ENCODE data around the gene FOSB.

FOSB gene

DNA sequence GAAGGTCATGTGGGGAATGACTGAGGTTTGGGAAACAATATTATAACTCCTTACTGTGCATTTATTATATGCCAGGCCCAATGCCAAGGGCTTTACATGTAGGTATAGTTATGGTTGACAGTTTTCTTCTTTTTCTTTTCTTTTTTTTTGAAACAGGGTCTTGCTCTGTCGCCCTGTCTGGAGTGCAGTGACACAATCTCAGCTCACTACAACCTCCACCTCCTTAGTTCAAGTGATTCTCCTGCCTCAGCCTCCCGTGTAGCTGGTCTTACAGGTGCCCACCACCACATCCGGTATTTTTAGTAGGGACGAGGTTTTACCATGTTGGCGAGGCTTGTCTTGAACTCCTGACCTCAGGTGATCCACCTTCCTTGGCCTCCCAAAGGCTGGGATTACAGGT is 15.2 kb downstream of the FOSB start:
- DNase-seq (ENCODE audit: low read depth), result no peak
- TF ChIP-seq, protein P1, sequence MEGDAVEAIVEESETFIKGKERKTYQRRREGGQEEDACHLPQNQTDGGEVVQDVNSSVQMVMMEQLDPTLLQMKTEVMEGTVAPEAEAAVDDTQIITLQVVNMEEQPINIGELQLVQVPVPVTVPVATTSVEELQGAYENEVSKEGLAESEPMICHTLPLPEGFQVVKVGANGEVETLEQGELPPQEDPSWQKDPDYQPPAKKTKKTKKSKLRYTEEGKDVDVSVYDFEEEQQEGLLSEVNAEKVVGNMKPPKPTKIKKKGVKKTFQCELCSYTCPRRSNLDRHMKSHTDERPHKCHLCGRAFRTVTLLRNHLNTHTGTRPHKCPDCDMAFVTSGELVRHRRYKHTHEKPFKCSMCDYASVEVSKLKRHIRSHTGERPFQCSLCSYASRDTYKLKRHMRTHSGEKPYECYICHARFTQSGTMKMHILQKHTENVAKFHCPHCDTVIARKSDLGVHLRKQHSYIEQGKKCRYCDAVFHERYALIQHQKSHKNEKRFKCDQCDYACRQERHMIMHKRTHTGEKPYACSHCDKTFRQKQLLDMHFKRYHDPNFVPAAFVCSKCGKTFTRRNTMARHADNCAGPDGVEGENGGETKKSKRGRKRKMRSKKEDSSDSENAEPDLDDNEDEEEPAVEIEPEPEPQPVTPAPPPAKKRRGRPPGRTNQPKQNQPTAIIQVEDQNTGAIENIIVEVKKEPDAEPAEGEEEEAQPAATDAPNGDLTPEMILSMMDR (IDR thresholded peaks at IDR 0.05; ENCODE audit: control insufficient read depth, extremely low read depth, insufficient read depth), result no peak
- H3K4me3 ChIP-seq (ENCODE audit: low read depth, low read length), result no peak overlapping the region

DNA sequence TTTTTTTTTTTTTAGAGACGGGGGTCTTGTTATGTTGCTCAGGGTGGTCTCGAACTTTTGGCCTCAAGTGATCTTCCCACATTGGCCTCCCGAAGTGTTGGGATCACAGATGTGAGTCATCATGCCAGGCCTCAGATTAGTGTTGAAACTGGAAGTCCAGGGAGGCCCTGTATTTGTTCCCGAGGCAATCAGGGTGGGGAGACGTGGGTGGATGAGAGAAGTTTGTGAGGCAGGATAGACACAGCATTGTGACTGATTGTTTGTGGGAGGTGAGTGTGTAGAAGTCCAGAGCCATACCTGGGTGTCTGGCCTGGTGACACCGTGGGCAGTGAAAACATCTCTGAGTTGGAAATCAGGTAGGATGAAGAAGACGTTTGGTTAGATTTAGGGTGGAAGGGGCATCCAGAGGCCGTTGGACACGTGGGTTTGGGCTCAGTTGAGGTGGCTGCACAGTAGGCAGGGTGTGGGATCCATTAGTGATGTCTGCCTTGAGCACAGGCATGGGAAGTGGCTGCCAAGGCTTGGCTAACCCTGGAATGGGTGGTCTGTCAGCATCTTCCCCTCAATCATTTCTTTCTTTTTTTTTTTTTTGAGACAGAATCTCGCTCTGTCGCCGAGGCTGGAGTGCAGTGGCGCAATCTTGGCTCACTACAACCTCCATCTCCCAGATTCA is 16.6 kb downstream of the FOSB start:
- no peak for DNase-seq (ENCODE audit: low read depth)
- TF ChIP-seq, protein P1 (IDR thresholded peaks at IDR 0.05; ENCODE audit: control insufficient read depth, extremely low read depth, insufficient read depth), result no peak
- H3K4me3 ChIP-seq (ENCODE audit: low read depth, low read length), result no peak overlapping the region

DNA sequence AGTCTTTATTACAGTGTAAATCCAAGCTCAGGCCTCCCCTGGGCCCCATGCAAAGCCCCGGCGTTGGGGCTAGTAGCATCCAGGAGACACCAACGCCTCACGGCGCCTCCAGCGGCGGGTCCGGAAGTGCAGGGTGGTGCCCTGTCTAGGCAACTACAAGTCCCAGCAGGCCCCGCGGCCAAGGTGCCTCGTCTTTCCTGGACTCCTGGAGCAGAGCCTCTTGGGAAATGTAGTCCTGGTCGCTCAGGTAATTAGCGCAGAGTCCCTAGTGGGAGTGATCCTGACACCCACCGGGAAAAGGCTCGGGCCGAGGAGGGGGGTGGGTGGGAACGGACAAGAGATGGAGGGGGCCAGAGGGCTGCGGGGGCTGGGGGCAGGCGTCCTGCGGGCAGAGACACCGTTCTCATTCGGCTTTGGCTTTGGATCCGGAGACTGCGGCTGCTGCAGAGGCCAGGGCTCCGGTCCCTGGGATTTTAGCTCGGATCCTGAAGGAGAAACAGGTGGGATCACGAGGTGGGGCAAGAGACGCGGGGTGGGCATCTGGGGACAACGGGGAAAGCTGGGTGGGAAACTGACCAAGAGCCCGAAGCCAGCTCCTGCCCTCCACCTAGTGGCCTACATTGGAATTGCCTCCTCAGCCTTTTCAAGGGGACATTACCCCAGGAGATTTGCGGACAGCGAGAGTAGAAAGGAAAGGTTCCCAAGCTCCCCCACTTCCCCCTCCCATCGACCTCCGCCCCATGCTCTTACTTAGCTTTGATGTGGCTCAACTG is 17.7 kb downstream of the FOSB start:
- TF ChIP-seq, protein P1 (IDR thresholded peaks at IDR 0.05; ENCODE audit: control insufficient read depth, extremely low read depth, insufficient read depth), result peak; percentile 59
- H3K4me3 ChIP-seq (ENCODE audit: low read depth, low read length), result peak overlapping the region; percentile 44
- DNase-seq (ENCODE audit: low read depth), result no peak

DNA sequence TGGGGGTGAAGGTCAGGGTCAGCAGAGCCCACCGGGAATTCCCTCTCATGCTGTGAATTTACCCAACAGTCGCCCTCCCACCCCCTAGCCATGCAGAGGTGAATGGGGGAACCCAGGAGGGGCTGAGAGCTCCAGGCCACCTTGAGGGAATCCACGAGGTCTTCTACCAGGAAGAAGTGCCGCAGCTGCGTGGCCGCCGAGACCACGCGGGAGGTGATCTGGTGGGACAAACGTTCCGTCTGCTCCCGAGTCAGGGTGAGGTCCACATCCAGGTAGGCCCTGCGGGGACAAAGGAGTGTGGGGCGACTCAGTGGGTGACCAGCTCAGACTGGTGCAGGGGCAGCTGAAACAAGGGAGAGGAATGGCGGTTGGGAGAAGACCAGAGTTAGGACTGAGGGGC is 20.9 kb downstream of the FOSB start:
- DNase-seq (ENCODE audit: low read depth), result no peak
- TF ChIP-seq, protein P1 (IDR thresholded peaks at IDR 0.05; ENCODE audit: control insufficient read depth, extremely low read depth, insufficient read depth), result no peak
- no peak overlapping the region for H3K4me3 ChIP-seq (ENCODE audit: low read depth, low read length)

DNA sequence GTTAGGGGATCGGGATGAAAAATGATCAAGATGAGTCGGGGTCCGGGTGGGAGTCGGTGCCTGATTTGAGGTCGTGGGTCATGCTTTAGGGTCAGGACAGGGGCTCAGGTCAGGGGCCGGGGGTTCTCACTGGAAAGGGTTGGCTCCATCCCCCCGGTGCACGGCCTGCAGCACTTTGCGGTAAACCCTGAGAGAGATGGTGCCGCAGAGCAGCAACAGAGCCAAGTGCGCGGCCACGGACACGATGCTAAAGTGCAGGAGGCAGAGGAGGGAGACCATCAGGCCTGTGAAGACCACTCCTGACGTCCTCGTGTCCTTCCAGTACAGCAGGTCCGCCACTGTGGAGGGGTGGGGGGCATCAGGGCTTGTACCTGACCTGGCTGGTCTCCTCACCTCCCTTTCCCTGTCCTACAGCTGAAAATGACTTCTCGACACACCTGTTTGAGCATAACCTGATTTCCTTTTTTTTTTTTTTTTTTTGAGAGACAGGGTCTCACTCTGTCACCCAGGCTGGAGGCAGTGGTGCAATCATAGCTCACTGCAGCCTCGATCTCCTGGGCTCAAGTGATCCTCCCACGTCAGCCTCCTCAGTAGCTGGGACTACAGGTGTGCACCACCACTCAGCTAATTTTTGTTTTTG is 21.5 kb downstream of the FOSB start:
- TF ChIP-seq, protein P1 (IDR thresholded peaks at IDR 0.05; ENCODE audit: control insufficient read depth, extremely low read depth, insufficient read depth), result no peak
- H3K4me3 ChIP-seq (ENCODE audit: low read depth, low read length), result no peak overlapping the region
- no peak for DNase-seq (ENCODE audit: low read depth)

DNA sequence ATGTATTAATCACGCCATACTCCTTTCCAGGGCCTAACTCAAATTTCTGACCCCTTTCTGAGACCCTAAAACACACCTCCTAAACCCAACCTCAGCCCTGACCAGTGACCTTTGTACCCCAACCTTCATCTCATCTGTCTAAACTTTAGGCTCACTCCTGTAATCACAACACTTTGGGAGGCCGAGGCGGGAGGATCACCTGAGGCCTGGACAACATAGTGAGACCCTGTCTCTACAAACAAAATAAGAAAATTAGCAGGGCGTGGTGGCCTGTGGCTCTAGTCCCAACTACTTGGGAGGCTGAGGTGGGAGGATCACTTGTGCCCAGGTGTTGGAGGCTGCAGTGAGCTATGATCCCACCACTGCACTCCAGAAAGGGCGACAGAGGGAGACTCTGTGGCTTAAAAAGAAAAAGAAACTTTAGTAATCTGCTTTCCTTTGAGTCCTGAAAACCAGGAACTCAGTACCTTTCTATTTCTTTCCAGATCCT is 24.4 kb downstream of the FOSB start:
- TF ChIP-seq, protein P1 (IDR thresholded peaks at IDR 0.05; ENCODE audit: control insufficient read depth, extremely low read depth, insufficient read depth), result no peak
- DNase-seq (ENCODE audit: low read depth), result no peak
- no peak overlapping the region for H3K4me3 ChIP-seq (ENCODE audit: low read depth, low read length)

All from LNCaP clone FGC (cell line).